Smooth muscle cell (in vitro differentiated cells): ENCODE data around the gene SLC8A1. TPM values are rescaled to one million over a fixed set of nuclear protein-coding genes. Genes with fewer than 3 reads are reported as not detected.

Source experiments
- DNase-seq: peaks from one replicate; lab custom pipeline; 2025; ENCODE audit not compliant: unreplicated experiment; lab: John Stamatoyannopoulos, UW
- H2AFZ ChIP-seq: fragments of 200-600 bp; sonication (generic); 2 replicates; pipeline ENCODE4 v1.6.0; 2016; ENCODE audit warnings: antibody characterized with exemption, low read depth, mild to moderate bottlenecking
- H3F3A ChIP-seq: fragments of 200-600 bp; sonication (generic); 2 replicates; pipeline ENCODE4 v1.6.0; 2017; ENCODE audit warnings: antibody characterized with exemption, low read depth
- H3K27ac ChIP-seq: fragments of 200-600 bp; sonication (generic); 2 replicates; pipeline ENCODE4 v1.5.1; 2016; ENCODE audit warnings: low read depth, mild to moderate bottlenecking
- H3K27me3 ChIP-seq: fragments of 200-600 bp; sonication (generic); 2 replicates; pipeline ENCODE4 v1.6.1; 2016; ENCODE audit warnings: low read depth, mild to moderate bottlenecking
- H3K36me3 ChIP-seq: fragments of 200-600 bp; sonication (generic); 2 replicates; pipeline ENCODE4 v1.5.1; 2016; ENCODE audit warnings: low read depth
- H3K4me1 ChIP-seq: fragments of 200-600 bp; sonication (generic); 2 replicates; pipeline ENCODE4 v1.5.1; 2016; ENCODE audit warnings: low read depth
- H3K4me2 ChIP-seq: fragments of 200-600 bp; sonication (generic); 2 replicates; pipeline ENCODE4 v1.6.0; 2016; ENCODE audit warnings: mild to moderate bottlenecking
- H3K4me3 ChIP-seq: fragments of 200-600 bp; sonication (generic); 2 replicates; pipeline ENCODE4 v1.5.1; 2016; ENCODE audit warnings: mild to moderate bottlenecking
- H3K79me2 ChIP-seq: fragments of 200-600 bp; sonication (generic); 2 replicates; pipeline ENCODE4 v1.6.0; 2016; ENCODE audit warnings: low read depth, mild to moderate bottlenecking
- H3K9ac ChIP-seq: fragments of 200-600 bp; sonication (generic); 2 replicates; pipeline ENCODE4 v1.6.0; 2016; ENCODE audit warnings: low read depth
- H3K9me3 ChIP-seq: fragments of 200-600 bp; sonication (generic); replicated peaks from 2 replicates; pipeline ENCODE4 v1.5.1; 2016; ENCODE audit warnings: low read depth
- H4K20me1 ChIP-seq: fragments of 200-600 bp; sonication (generic); 2 replicates; pipeline ENCODE4 v1.6.0; 2016; ENCODE audit warnings: low read depth
- WGBS: methylation state at CpG from one replicate; pipeline ENCODE4 v1.1.7; 2016; ENCODE audit warnings: low lambda C conversion rate; 5-methylcytosine and 5-hydroxymethylcytosine counted together
- polyA plus RNA-seq: library from polyadenylated mRNA; unstranded; fragments of >200 nt; fragmentation: Nextera tagmentation; extraction: Ambion mirVana; gene quantifications from 2 replicates; pipeline ENCODE4 v1.2.1, GENCODE V29; 2016
- total RNA-seq: library from RNA; depleted of rRNA; stranded (reverse); fragments of >200 nt; gene quantifications from 2 replicates; pipeline ENCODE4 v1.2.3, GENCODE V29; 2014
- TF ChIP-seq, protein P1 (sequence below): fragments of 200-600 bp; sonication (generic); IDR thresholded peaks from 2 replicates; pipeline ENCODE4 v1.5.1; 2017; ENCODE audit warnings: borderline replicate concordance, mild to moderate bottlenecking, antibody characterized with exemption; ENCODE audit not compliant: insufficient read depth, poor library complexity, severe bottlenecking

Gene SLC8A1
- total and polyA plus RNA-seq, 2 experiments from 2014 or later: 1.1 to 5.3 TPM

- no peak overlapping the region for H3K4me3 ChIP-seq
- H2AFZ ChIP-seq: no peak overlapping the region
- H3F3A ChIP-seq: no peaks in the 10 kb centered on the region
- H3K79me2 ChIP-seq: no peaks in the 10 kb centered on the region
- TF ChIP-seq, protein P1, sequence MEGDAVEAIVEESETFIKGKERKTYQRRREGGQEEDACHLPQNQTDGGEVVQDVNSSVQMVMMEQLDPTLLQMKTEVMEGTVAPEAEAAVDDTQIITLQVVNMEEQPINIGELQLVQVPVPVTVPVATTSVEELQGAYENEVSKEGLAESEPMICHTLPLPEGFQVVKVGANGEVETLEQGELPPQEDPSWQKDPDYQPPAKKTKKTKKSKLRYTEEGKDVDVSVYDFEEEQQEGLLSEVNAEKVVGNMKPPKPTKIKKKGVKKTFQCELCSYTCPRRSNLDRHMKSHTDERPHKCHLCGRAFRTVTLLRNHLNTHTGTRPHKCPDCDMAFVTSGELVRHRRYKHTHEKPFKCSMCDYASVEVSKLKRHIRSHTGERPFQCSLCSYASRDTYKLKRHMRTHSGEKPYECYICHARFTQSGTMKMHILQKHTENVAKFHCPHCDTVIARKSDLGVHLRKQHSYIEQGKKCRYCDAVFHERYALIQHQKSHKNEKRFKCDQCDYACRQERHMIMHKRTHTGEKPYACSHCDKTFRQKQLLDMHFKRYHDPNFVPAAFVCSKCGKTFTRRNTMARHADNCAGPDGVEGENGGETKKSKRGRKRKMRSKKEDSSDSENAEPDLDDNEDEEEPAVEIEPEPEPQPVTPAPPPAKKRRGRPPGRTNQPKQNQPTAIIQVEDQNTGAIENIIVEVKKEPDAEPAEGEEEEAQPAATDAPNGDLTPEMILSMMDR: no peak
- WGBS: 43% methylated on average over 1 of the region's 1 CpG
- H3K27ac ChIP-seq: no peak overlapping the region
- H4K20me1 ChIP-seq: no peaks in the 10 kb centered on the region
- H3K27me3 ChIP-seq: peaks cover 4% of the 10 kb centered on the region
- no peak for DNase-seq
- H3K36me3 ChIP-seq: no peaks in the 10 kb centered on the region
- no peaks in the 10 kb centered on the region for H3K9me3 ChIP-seq
- no peak overlapping the region for H3K4me2 ChIP-seq
- no peak overlapping the region for H3K9ac ChIP-seq
- H3K4me1 ChIP-seq: no peaks in the 10 kb centered on the region
These were observed 402.1 kb downstream of the SLC8A1 start for GRCh38 chr2:40049781-40050180.

DNA sequence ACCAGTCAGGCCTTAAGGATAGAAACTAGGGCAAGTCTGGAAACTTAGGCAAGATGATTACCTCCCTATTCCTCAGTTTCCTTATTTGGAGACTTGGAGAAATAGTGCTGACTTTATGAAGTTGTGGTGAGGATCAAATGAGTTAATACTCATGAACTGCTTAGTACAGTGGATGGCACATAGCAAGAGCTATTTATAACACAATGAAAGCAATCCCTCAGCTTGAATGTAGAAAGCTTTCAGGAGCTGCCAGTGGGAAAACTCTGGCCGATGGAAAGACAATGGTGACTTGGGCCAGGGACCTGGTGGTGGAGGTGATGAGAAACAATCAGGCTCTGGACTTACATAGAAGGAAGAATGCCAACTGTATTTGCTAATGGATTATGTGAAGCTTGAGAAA is 403.4 kb downstream of the SLC8A1 start:
- Histone ChIP-seq H3K4me2 (no peak overlapping the region), H3K27me3 (peaks cover 4% of the 10 kb centered on the region), H3K27ac (no peak overlapping the region), H3K4me1 (no peaks in the 10 kb centered on the region), H3K9me3 (no peaks in the 10 kb centered on the region), H3K9ac (no peak overlapping the region), H2AFZ (no peak overlapping the region), H3K36me3 (no peaks in the 10 kb centered on the region), H3K79me2 (no peaks in the 10 kb centered on the region), H3K4me3 (no peak overlapping the region), H3F3A (no peaks in the 10 kb centered on the region), H4K20me1 (no peaks in the 10 kb centered on the region)
- DNase-seq: no peak
- TF ChIP-seq, protein P1: no peak
- 81% methylated on average over 1 of the region's 1 CpG for WGBS

GRCh38 chr2:40047406-40047805 is 404.5 kb downstream of the SLC8A1 start:
- no peak overlapping the region for H3K4me3 ChIP-seq
- no peaks in the 10 kb centered on the region for H3K9me3 ChIP-seq
- no peaks in the 10 kb centered on the region for H4K20me1 ChIP-seq
- TF ChIP-seq, protein P1: no peak
- no peaks in the 10 kb centered on the region for H3F3A ChIP-seq
- H3K79me2 ChIP-seq: no peaks in the 10 kb centered on the region
- no peak overlapping the region for H3K27ac ChIP-seq
- H2AFZ ChIP-seq: no peak overlapping the region
- no peaks in the 10 kb centered on the region for H3K36me3 ChIP-seq
- no peak overlapping the region for H3K4me2 ChIP-seq
- no peaks in the 10 kb centered on the region for H3K4me1 ChIP-seq
- no peak overlapping the region for H3K9ac ChIP-seq
- H3K27me3 ChIP-seq: peaks cover 4% of the 10 kb centered on the region
- no peak for DNase-seq
- WGBS: 92% methylated on average over 3 of the region's 3 CpGs
